Measurements from ENCODE around the gene C10orf143. TPM values are rescaled to one million over a fixed set of nuclear protein-coding genes. Genes with fewer than 3 reads are reported as not detected.

The C10orf143 gene
- total RNA-seq, 1 donor from 2014 or later, result 1.4 TPM

- DNase-seq, result no peak
Measured at GRCh38 chr10:130014263-130015074, 96.2 kb downstream of the C10orf143 start.

Other genes with a start within 250 kb of the C10orf143 start
- gene EBF3, start 146.6 kb downstream of the C10orf143 start, total RNA-seq, result 19.5 TPM
- 38.0 TPM for gene GLRX3, start 25.6 kb upstream of the C10orf143 start, total RNA-seq

All from skin of body (tissue), 2 donors.